ENCODE results near the gene HLA-DMB.
A peak's percentile ranks its signal among the peaks of the same experiment; 100 is the strongest.

The HLA-DMB gene

DNA sequence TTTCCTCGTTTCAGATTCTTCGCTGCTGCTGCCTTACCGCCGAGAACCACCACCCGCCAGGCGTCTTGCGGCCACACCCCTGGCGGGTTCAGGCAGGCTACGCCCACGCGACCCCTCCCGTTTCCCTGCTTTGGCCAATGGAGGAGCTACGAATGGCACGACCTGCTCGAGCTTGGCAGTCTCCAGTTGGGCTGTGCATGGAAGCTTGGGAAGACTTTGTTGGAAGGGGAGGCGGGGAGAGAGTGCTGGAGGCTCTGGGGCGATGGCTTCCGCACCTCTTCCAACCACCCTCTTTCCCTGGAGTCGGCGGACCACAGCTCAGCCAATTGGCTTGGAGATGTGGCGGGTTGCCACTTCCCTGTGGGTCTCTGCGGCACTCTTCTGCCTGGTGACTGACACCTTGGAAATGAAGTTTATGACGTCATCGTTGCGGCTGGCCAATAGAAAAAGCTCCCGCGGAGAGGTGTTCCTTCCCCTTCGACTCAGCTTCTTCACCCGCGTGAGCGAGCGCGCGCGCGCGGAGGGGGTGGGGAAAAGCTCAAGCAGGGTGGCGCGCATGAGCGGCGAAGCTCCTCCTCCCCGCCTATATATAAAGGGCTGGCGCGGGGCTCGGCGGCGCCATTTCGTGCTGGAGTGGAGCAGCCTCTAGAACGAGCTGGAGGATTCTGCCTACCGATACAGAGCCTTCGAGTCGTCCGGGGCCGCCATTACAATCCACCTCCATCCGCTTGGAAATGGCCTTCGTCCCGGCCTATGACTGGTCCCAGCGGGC, 30.9 kb upstream of the HLA-DMB start:
- DNase-seq (ENCODE audit: low spot score): peak; percentile 100

DNA sequence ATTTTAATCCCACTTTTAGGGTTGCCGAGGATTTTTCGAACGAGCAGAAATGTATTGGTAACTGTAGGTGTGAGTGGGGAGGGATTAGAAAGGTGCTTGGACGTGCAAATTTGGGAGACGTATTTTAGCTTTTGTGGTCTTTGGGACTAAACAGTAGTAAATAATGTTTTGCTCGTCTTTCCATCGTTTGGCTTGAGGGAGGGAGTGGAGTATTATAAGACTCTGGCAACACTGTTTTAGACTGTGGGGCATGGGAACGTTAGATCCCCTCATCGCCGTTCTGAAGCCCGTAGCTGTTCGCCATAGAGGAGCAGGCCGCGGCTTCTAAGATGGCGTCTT, 30.4 kb upstream of the HLA-DMB start:
- no peak for DNase-seq (ENCODE audit: low spot score)

DNA sequence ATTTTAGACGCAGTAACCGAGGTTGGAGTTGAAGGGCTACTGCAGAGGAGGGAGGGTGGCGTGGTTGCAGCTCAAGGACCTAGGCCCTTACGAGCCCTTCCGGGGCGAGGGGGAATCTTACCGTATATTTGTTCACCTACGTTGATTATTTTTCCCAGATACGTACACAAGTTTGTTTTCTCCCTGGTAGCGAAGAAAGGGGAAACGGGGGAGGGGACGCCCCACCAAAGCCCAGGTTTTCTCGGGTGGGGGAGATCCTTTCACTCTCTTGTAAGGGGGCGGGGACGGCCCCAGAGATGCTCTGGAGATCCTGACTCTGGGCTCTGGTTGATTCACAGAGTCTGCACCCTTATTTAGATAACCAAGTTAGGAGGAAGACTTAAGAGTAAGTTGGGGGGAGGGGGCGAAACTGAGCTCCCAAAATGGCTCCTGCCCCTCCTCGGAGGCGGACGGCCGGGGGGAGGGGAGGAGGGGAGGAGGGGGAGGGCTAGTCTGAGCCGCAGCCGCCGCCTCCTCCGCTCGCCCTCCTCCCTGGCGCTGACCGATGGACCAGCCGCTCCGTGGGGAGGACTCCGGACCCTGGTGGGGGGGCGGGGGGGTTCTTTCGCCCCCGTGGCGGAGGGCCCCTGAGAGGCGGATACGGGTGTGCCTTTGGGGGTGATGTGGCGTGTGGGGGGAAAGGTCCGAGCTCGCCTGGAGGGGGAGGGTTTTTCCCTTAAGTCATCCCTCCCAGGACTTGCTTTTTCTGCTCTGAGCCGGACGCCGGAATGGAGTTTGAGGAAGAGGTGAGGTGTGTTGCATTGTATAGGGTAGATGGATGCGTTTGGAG, 29.8 kb upstream of the HLA-DMB start:
- DNase-seq (ENCODE audit: low spot score): peak; percentile 86

DNA sequence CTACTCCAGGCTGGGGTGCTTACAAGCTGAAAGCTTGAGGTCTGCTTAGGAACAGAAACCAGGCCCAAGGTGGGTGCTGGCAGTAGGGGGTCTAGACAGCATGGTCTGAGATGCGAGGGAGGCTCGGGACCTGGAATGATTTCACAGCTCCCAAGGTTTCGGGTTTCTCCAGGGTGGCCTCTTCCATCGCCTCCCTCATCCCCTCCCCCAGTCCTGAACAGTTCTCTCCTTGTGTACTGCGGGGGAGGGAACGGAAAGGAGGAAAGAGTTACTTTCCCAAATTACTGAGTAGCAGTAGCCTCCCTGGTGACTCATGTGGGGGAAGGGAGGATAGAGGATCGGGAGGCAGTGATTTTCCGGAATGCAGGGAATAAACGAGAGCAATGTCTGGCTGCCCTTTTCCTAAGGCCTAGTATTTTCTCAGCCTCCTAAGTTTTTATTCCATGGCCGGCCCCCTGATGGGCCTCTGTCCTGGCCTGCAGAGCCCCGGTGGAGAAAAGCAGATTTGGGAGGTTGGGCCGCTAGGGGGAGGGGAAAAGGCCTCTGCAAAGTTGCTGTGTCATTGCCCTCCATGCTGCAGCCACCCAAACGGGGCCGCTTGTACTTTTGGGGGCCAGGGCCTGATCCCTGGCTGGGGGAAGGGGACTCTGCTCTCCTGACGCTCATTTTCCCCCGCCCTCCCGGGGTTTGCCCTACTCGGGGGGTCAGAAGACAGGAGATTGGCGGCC, 29.0 kb upstream of the HLA-DMB start:
- peak; percentile 79 for DNase-seq (ENCODE audit: low spot score)

DNA sequence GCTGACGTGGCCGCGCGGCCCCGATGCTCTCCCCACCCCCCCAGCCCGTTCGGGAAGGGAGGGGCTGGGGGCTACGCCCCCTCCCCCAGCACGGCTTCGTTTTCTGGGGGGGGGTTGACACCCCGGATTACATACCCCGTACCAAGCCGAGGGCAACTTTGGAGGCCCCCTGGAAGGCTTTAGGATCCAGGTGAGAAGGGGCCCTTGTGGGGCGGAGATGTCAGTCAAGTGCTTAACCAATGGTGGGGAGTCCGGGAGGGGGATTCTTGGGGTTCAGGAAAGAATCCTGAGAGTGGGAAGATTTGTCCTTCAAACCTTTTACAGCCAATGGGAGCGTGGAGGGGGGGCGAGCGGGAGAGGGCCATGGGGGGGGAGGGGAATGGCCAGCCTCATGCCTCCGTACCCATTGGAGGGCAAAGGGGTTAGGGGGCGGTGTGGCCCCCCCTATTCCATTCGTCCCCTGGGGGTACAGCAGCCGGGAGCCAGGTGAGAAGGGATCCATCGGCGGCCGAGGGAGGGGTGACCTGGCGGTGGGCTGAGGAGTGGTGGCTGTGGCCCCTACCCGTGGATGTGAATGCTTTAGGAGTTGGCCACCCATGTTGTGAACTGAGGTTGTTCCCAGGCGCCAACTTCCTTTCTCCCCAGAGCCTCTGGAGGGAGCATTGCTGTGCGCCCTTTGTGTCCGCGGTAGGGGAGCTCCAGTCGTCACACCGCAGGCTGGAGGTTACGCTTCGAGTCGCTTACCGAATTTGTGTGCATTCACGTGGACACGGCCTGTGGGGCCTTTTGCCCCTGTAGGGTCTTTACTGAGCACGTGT, 28.2 kb upstream of the HLA-DMB start:
- DNase-seq (ENCODE audit: low spot score): peak; percentile 81

DNA sequence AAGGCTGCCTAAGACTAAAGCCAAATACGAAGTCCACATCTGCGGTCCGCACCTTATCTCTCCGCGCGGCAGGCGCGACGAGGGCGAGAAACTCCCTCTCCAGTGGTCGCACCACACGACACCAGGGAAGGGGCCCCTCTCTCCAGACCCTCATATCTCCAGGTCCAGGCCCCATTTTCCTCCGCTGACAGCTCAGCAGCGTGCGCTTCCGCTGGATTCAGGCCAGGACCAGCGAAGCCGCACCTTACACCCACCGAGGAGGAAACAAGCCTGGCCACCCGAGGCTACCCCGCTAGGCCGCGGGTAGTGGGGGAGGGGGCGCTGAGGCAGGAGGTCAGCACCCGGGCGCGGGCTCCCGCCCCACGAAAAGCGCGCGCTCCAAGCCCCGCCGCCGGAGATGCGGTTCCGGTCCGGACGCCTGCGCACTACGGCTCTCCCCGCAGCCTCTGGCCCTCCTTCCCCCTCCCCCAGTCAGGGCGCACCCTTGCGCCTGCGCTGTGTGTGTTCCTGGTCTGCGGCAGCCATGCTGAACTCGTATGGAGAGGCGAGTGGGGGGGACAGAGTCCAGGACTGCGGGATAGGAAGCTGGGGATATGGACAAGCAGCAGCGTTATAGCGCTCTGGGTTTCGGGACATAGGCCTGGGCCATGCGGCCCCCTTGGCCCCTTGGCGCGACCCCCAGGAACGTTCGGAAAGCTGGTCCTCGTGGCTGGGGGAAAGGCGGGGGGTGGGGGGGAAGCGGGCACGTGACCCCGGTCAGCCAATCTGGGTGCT, 27.5 kb upstream of the HLA-DMB start, which contains the start of gene BRD2:
TSS of gene BRD2 (plus strand) at position 502 of the 774 bp plus-strand sequence. CDS start 4,305 bp downstream, outside the sequence.
- peak; percentile 98 for DNase-seq (ENCODE audit: low spot score)

DNA sequence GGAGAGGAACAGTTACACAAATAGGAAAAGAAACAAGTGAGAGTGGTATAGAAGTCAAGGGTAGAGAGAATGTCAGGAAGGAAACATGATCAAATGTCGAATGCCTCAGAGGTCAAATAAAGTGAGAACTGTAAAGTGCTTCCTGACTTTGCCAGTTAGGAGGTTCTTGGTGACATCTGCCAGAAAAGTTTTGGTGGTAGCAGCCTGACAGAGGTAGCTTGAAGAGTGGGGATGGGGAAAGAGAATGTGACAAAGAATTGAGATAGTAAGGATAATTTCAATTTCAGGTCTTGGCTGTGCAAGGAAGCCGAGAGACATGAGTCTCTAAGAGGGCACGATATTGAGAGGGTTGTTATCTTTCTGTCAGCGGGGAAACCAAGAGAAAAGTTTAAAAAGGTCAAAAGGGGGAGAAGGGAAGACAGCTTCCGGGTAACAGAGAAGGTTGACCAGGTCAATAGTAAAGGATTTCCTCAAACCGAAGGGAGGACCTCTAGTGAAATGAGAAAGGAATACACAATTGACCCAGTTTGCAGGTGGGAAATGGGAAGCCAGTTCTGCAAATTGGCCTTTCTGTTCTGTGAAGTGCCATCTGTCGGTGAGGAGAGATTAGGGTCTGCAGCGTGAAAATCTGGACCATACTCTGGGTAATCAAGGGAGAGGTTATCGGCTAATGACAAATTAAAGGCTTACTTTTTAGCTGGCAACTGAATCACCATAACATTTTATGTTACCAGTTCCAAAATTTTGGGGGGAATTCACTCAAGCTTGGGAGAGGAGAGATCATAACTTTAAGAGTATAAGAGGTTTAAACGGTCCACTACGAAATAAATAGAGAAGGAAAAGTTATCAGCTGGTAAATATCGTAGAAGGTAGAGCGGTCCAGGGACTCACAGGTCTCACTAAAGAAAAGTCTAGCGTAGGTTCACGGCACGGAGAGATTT, 26.6 kb upstream of the HLA-DMB start:
- DNase-seq (ENCODE audit: low spot score): peak; percentile 74

DNA sequence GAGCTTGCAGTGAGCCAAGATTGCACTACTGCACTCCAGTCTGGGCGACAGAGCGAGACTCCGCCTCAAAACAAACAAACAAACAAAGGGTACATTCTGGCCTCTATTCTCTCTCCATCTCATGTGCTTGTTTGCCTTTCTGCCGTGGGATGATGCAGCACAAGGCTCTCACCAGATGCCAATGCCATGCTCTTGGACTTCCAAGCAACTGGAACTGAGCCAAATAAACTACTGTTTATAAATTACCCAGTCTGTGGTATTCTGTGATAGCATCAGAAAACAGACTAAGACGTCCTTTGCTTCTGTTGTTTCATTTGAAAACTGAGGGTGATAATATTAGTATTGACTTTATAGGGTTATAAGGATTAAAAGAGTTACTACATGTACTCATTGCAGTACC, 23.9 kb upstream of the HLA-DMB start:
- no peak for DNase-seq (ENCODE audit: low spot score)

DNA sequence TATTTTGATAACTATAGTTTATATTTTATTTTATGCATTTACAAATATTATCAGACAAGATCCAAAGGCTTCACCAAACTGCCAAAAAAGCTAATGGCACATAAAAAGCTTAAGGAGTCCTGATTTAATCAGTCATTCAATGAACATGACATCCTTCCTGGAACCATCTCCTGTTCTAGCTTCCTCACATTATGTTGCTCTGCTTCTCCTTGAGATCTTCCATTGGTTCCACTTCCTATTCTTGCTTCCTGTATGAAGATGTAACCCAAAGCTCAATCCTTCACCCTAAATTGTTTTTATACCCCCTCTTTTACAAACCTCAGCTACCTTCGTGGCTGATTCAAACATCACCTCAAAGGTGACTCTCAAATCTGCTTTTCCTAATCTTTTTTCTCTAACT, 23.0 kb upstream of the HLA-DMB start:
- DNase-seq (ENCODE audit: low spot score): no peak

DNA sequence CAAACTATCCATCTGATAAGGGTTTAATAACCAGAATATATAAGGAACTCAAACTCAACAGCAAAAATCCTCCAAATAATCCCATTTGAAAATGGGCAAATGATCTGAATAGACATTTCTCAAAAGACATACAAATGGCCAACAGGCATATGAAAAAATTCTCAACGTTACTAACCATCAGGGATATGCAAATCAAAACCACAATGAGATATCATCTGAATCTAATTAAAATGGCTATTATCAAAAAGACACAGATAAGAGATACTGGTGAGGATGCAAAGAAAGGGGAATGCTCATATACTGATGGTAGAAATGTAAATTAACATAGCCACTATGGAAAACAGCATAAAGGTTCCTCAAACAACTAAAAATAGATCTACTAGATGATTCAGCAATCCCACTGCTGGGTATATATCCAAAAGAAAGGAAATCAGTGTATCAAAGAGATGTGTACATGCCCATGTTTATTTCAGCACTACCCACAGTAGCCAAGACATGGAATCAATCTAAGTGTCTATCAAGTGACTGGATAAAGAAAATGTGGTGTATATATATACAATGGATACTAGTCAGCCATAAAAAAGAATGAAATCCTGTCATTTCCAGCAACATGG, 21.5 kb upstream of the HLA-DMB start:
- DNase-seq (ENCODE audit: low spot score): no peak

DNA sequence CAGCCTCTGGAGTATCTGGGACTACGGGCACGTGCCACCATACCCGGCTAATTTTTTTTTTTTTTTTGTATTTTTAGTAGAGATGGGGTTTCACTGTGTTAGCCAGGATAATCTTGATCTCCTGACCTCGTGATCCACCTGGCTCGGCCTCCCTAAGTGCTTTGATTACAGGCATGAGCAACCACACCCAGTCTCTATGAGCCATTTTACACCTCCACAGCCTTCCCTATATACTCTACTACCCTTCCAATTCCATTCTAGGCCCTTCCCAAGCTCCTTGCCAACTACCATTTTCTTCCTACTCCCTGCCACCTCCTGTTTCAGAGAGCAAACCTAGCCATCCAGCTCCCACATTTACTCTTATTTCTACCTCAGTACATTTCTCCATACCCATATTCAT, 19.7 kb upstream of the HLA-DMB start:
- DNase-seq (ENCODE audit: low spot score): no peak

DNA sequence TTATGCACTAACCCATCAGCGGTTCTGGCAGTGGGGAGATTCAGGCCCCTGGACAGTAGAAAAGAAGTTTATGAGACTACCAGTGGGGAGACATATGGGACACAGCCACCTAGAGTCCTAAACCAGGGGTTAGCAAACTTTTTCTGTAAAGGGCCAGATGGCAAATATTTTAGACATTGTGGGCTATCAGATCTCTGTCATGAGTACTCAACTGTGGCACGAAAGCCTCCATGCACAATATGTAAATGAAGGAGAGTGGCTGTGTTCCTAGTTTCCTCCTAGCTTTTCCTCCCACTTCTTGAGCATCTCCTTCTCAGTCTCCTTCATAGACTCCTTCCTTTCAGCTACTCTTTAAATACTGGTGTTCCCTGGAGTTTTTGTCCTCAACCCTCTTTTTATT, 15.3 kb upstream of the HLA-DMB start:
- no peak for DNase-seq (ENCODE audit: low spot score)

DNA sequence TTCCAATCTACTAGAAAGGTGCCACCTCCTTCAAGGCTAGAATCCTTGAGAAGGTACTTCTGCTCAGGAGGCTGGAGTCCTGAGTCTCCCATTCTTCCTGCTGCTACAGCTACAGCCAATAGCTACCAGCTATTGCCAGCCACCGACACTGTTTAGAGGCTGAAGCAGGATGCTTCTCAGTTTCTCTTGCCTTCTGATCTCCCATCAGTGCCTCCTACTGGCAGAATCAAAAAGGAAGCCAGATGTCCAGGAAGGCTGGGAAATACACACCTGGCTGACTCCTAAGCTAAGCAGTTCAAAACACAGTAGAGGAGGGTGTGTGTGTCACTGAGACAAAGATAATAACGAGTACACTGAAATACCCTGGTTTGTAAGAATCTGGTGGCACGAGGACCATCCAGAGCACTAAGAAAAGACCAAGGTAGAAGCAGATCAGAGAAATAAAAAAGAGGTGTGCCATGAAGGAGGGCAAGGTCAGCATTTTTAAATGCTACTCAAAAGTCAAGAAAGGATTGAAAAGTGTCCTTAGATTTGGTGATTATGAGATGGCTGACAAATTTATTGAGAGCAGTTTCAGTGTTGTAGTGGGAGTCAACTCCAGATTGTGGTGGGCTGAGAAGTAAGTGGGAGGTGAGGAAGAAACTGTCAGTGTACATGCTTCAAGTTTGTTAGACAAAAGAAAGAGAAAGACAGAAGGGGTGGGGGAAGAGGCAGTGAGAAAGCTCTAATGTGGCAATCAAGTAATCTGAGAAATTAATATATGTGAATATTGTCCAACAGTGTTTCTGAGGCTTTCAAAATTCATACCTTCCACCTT, 14.4 kb upstream of the HLA-DMB start:
- DNase-seq (ENCODE audit: low spot score): no peak

DNA sequence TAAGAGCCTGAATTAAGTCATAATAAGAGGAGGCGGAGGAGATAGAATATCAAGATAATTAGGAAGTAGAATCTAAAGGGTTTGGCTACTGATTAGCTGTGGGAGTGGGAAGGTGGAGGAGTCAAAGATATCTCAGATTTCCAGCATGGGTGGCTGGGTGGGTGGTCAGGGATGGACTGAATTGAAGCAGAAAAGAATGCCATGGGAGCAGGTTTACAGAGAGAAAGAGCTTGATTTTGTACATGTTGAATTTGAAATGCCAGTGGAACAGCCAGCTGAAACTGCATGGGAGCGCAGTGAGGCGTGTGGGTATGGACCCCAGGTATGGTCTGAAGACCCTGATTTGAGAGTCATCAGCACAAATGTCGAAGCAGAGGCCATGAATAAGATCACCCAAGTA, 13.4 kb upstream of the HLA-DMB start:
- DNase-seq (ENCODE audit: low spot score): no peak

DNA sequence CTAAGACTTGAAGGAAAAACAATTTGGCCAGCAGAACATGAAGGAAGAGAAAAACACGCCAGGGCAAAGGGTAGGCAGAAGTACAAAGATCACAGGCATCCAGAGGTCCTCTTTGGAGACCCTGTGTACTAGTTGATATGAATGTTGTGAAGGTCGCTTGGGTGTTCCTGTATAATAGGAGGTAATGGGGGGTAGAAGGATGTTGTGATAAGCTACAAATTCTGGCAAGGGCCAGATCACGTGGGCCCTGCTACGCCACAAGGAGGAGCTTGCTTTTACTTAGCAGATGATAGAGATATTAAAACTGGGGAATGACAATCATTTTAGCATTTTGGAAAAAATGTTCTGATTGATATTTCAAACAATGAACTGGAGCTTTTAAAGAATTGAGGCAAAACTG, 12.9 kb upstream of the HLA-DMB start:
- no peak for DNase-seq (ENCODE audit: low spot score)

DNA sequence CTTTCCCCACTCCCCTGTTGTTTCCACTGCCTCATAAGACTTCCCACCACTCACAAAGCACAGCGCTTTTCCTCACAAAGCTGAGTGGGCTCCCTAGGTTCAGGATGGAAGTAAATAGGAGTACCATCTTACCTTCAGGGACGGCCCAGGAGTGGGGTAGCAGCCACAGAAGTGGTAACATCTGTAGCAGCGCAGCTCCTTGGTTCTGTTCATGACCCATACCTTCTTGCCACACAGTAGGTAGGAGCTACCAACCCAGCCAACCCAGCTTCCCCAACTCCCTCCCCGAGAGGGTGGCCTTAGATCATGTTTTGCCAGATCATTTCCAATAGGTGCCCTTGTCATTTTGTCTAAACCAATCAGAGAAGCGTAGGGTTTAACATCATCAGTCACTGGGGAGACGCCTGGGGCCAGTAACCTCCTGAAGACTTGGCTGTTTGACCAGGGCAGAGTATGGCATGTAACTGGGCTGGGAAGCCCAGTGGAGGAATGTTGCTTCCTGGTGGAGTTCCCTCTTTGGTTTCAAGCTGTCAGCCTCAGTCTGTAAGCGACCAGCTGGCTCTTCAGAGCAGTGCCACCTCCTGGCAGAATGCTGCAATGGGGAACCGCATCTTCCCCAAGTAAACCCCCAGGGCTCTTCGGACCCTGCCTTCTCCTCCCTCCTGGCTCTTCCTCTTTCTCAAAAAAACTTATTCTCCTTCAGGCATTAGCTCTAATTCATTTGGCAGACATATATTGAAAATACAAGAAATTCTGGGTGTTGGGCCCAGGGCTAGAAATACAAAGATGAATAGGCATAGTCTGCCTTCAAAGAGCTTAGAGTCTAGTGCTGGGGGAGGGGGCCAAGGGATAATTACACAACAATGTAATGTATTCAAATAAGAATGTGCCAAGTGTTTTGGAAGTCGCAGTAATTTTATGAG, 12.2 kb upstream of the HLA-DMB start, which contains the start of gene HLA-DMA:
TSS of gene HLA-DMA (minus strand) at position 281 of the 923 bp plus-strand sequence. CDS start at position 220, 61 bp downstream.
- peak; percentile 89 for DNase-seq (ENCODE audit: low spot score)

DNA sequence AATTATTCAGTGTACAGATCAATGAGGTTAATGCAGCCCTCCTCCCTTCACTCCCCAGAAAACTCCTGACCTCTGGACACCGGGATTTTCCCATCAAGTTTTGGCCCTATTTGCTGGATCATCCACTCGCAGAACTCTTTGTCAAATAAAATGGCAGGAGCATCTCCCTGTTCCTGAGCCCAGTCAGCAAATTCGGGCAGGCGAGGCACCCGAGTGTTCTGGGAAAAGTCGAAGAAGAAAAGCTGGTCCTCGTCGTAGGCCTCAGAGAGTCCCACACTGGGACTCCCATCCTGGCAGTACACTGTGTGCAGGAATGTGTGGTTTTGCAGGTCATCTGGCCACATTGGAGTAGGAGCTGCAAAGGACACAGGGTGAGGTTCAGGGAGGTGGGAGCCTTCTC, 9.6 kb upstream of the HLA-DMB start:
- no peak for DNase-seq (ENCODE audit: low spot score)

Data from globus pallidus (tissue), 1 donor.